ENCODE data around the gene ZBTB32.
"Not testable (repeated sequence)": the region's sequence is repeated elsewhere in the genome, so short reads cannot be mapped to it uniquely, and the experiment has no call there.

Gene ZBTB32, protein sequence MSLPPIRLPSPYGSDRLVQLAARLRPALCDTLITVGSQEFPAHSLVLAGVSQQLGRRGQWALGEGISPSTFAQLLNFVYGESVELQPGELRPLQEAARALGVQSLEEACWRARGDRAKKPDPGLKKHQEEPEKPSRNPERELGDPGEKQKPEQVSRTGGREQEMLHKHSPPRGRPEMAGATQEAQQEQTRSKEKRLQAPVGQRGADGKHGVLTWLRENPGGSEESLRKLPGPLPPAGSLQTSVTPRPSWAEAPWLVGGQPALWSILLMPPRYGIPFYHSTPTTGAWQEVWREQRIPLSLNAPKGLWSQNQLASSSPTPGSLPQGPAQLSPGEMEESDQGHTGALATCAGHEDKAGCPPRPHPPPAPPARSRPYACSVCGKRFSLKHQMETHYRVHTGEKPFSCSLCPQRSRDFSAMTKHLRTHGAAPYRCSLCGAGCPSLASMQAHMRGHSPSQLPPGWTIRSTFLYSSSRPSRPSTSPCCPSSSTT

DNA sequence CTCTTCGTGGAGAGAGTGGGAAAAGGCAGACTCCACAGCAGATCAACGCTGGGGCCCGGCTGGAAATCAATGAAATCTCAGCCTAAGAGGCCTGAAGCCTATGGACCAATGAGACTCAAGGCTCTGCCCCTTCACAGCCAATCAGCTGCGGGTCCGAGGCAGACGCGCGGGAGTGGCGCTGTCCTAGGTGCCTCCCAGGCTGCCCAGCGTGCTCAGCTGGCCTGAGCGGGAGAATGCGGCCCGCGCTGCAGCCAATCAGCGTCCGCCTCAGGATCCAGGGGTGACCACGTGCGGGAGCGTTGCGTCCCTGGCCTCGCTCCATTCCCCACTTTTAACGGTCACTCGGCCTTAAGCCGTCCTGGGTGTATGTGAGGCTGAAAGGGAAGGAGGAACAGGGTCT lies at the start of gene ZBTB32:
Gene ZBTB32, plus strand, starts transcription at position 341 of the 400 bp plus-strand sequence. CDS start 10,069 bp downstream, outside the sequence.
- DNase-seq (ENCODE audit: insufficient read length, low spot score), result no peak
- TF ChIP-seq POLR2A (IDR thresholded peaks at IDR 0.05; ENCODE audit: low read depth, low read length), result no peak
- no peak for FAIRE-seq

DNA sequence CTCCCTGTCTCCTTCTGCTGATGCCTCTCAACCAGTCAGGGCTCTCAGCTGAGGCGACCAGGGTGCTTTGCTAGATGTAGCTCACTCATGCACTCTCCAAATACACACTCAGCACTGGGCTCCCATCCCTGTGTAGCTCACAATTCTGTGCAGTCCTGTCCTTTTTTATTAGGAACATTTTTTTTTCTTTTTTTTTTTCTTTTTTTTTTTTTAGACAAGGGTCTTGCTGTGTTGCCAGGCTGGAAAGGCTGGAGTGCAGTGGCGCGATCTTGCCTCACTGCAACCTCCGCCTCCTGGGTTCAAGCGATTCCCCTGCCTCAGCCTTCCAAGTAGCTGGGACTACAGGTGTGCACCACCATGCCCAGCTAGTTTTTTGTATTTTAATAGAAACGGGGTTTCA lies 49.5 kb upstream of the ZBTB32 start:
- not testable (repeated sequence) for DNase-seq (ENCODE audit: insufficient read length, low spot score); FAIRE-seq

DNA sequence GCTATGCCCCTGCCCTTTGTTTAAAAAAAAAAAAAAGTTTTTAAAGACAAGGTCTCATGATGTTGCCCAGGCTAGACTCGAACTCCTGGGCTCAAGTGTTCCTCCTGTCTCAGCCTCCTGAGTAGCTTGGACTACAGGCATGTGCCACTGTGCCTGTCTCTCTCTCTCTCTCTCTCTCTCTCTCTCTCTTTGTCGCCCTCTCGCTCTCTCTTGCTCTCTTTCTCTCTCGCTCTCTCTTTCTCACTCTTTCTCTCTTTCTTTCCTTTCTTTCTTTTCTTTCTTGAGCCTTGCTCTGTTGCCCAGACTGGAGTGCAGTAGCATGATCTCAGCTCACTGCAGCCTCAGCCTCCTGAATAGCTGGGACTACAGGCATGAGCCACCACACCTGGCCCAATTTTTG lies 48.8 kb upstream of the ZBTB32 start:
- FAIRE-seq (no peak), DNase-seq (ENCODE audit: insufficient read length, low spot score) (no peak)
- TF ChIP-seq POLR2A (IDR thresholded peaks at IDR 0.05; ENCODE audit: low read depth, low read length), result no peak

DNA sequence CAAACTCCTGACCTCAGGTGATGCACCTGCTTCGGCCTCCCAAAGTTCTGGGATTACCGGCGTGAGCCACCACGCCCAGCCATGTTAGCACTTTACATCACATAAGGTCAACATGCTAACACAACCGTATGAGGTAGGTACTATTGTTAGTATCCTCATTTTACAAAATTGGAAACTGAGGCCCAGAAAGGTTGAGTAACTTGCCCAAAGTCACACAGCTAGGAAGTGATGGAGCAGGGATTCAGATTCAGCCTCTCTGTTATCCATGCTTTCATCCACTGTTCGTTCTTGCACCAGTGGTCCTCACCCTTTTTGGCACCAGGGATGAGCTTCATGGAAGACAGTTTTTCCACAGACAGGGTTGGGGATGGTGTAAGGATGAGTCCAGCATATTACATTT lies 47.7 kb upstream of the ZBTB32 start:
- TF ChIP-seq POLR2A (IDR thresholded peaks at IDR 0.05; ENCODE audit: low read depth, low read length), result no peak
- FAIRE-seq (no peak), DNase-seq (ENCODE audit: insufficient read length, low spot score) (no peak)

DNA sequence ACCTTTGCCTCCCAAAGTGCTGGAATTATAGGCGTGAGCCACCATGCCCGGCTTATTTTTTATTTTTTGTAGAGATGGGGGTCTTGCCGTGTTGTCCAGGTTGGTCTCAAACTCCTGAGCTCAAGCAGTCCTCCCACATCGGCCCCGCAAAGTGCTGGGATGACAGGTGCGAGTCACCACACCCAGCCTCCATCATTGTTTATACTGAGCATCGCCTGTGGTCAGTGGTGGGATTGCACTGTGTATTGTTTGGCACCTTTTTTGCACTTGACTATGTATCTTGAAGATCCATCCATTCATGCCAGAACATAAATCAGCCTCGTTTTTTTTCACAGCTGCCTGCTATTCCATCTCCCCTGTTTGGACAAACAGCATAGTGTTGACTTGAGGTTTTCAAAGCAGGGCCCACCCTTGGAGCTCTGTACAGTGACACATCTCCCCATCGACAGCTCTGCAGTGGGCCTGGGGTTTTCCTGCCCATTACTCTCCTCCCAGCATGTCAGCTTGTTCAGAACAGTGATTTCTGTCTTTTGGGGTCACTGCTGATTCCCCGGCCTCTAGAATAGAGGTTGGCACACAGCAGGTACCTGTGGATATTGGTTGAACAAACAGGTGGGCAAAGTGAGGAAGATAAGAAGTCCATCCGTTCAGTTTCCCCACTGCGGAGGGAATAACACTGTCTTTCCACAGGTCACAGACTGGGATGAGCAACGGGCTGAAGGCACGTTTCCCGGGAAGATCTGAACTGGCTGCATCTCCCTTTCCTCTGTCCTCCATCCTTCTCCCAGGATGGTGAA lies 46.3 kb upstream of the ZBTB32 start:
- TF ChIP-seq POLR2A (IDR thresholded peaks at IDR 0.05; ENCODE audit: low read depth, low read length), result no peak
- FAIRE-seq (no peak), DNase-seq (ENCODE audit: insufficient read length, low spot score) (no peak)

DNA sequence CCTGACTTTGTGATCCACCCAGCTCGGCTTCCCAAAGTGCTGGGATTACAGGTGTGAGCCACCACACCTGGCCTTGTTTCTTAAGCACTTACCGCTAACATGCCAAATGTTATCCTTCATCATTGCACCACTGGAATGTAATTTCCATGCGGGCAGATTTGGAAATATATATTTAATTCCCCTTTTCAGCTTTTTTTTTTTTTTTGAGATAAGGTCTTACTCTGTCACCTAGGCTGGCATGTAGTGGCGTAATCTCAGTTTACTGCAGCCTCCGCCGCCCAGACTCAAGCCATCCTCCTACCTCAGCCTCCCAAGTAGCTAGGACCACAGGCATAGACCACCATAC lies 42.4 kb upstream of the ZBTB32 start:
- DNase-seq (ENCODE audit: insufficient read length, low spot score), result no peak
- TF ChIP-seq POLR2A (IDR thresholded peaks at IDR 0.05; ENCODE audit: low read depth, low read length), result no peak
- FAIRE-seq, result no peak

DNA sequence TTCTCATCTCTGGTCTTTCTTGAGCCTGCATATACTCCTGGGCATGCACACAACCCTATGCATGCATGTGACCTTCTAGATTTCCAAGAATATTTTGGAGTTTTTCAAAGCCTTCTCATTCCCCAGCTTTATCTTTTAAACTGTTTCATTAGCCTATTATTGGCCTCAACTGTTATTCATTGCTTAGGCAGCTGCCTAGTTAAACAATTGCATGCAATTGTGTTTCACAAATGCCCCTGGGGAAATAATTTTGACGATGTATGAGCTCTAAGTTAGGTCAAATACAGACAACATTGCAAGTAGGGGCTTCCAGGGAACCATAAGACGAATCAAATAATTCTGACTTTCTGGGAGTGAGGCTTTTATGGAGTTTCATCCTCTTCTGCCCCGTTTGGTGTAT lies 40.4 kb upstream of the ZBTB32 start:
- DNase-seq (ENCODE audit: insufficient read length, low spot score) (no peak), FAIRE-seq (no peak)
- no peak for TF ChIP-seq POLR2A (IDR thresholded peaks at IDR 0.05; ENCODE audit: low read depth, low read length)

DNA sequence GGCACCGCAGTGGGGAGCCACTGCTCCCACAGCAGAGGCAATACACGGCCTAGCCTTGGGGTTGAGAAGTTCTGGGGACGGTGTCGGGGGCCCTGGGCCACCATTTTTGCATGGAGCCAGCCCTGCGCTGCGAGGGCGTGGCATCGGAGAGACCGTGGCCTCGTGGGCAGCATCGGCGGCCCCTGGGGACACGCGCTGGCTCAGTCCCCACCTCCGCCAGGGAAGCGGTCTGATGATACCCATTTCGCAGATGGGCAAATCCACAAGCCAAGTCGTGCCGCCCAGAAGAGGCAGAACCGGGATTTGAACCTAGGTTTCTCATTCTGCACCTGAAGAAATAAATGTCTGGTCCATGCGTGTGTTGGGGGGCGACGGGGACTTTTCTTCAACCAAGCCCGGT lies 39.2 kb upstream of the ZBTB32 start:
- DNase-seq (ENCODE audit: insufficient read length, low spot score) (no peak), FAIRE-seq (no peak)
- TF ChIP-seq POLR2A (IDR thresholded peaks at IDR 0.05; ENCODE audit: low read depth, low read length), result no peak

DNA sequence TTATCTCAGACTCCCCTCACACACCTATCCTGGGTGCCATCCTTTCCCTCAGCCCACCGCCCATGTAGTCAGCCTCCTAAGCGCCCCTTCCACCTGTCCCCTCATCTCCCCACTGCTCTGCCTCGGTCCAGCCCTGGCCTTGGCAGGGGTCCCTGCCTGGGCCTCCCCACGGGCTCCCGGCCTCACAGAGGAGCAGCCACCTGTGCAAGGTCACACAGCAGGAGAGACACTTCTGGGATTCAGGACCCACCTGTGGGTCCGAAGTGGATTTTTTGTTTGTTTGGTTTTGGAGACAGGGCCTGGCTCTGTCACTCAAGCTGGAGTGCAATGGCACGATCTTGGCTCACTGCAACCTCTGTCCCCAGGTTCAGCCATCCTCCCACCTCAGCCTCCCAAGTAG lies 38.8 kb upstream of the ZBTB32 start:
- no peak for DNase-seq (ENCODE audit: insufficient read length, low spot score)
- no peak for TF ChIP-seq POLR2A (IDR thresholded peaks at IDR 0.05; ENCODE audit: low read depth, low read length)
- no peak for FAIRE-seq

DNA sequence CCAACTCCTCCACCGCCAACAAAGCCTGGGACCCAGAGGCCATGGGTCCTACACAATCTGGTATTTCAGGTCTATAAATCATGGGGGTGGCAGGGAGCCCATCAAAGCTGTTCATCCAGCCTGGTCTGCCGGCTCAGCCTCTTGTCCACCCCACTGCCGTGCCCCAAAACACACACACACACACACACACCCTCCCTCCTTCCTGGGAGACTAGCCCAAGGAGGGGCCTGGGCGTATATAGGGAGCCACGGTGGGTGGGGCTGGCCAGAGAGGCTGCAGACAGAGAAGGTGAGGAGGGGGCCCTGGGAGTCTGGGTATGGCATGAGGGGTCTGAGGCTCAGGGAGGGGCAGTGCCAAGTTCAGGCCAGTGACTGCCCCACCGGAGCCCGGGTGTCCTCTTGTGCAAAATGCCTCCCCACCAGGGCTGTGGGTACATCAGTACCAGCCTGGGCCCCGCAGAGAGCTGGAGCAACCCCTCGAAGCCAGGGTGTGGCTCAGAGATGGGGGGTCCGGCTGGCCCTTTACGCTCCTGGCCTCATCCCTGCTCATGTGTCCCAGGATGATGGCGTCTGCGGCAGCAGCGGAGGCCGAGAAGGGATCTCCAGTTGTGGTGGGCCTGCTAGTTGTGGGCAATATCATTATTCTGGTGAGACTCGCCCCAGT lies 38.0 kb upstream of the ZBTB32 start, which contains the start of gene UPK1A:
Gene UPK1A, plus strand, starts transcription at position 267 of the 663 bp plus-strand sequence. Its CDS starts 296 bp downstream, at position 563.
- DNase-seq (ENCODE audit: insufficient read length, low spot score) (no peak), FAIRE-seq (no peak)
- TF ChIP-seq POLR2A (IDR thresholded peaks at IDR 0.05; ENCODE audit: low read depth, low read length), result no peak

DNA sequence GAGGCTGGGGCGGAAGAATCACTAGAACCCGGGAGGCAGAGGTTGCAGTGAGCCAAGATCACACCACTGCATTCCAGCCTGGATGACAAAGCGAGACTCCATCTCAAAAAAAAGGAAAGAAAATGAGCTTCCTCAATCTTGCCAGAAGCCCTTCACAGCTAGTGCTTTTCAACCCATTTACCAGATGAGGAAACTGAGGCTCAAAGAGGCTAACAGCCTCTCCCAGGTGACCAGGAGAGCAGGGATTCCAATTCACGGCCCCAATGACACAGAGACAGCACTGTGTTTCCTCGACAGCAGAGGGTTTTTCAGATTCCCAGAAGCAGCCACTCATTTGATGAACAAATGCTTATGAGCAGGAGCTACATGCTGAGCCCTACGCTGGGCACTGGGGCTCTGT lies 34.8 kb upstream of the ZBTB32 start:
- no peak for TF ChIP-seq POLR2A (IDR thresholded peaks at IDR 0.05; ENCODE audit: low read depth, low read length)
- FAIRE-seq (no peak), DNase-seq (ENCODE audit: insufficient read length, low spot score) (no peak)

DNA sequence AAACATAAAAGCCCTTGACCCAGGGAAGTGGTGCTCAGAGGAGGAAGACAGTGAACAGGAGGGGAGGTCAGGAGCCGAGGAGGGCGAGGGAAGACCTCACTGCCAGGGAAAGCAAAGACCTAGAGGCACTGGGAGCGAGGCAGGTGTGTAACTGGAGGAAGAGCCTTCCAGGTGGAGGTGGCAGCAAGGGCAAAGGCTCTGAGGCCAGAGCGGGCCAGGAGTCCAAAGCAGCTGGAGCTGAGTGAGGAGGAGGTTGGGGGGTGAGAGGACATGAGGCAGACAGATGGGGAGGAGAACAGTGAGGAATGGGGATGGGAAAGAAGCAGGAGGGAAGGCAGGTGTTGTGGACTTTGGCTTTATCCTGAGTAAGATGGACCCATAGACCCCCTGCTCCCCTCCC lies 34.4 kb upstream of the ZBTB32 start:
- DNase-seq (ENCODE audit: insufficient read length, low spot score) (no peak), FAIRE-seq (no peak)
- no peak for TF ChIP-seq POLR2A (IDR thresholded peaks at IDR 0.05; ENCODE audit: low read depth, low read length)

DNA sequence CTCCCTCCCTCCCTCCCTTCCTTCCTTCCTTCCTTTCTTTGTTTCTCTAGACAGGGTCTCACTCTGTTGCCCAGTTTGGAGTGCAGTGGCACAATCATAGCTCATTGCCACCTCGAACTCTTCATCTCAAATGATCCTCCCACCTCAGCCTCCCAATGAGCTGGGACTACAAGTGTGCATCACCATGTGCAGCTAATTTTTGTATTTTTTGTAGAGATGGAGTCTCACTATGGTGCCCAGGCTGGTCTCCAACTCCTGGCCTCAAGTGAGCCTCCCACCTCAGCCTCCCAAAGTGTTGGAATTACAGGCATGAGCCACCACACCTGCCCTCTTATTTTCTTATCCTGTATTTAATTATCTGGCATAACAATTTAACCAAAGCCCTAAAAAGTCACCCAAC lies 33.7 kb upstream of the ZBTB32 start:
- DNase-seq (ENCODE audit: insufficient read length, low spot score), result no peak
- no peak for TF ChIP-seq POLR2A (IDR thresholded peaks at IDR 0.05; ENCODE audit: low read depth, low read length)

DNA sequence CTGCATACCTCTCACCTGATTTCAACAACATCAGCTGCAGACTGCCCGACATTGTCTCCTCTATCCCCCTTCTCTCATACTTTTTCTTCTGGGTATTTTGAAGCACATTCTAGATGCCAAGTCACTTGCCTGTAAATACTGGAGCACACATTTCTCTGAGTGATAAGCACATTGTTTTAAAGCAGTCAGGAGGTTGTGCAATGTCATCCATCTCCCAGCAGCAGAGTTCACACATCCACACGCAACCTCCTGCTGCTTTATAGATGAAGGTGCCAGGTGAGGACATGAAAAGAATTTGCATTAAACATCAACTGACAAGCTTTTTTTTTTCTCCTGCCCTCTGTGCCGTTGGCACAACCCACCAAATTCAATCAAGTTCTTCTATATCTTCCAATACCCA lies 32.5 kb upstream of the ZBTB32 start:
- DNase-seq (ENCODE audit: insufficient read length, low spot score) (no peak), FAIRE-seq (no peak)
- no peak for TF ChIP-seq POLR2A (IDR thresholded peaks at IDR 0.05; ENCODE audit: low read depth, low read length)

More for the DNA sequence above, 33.7 kb upstream of the ZBTB32 start:
- no peak for FAIRE-seq

All from H54 (cell line).